ENCODE measurements around the gene RNF2. TPM values are rescaled to one million over a fixed set of nuclear protein-coding genes. Genes with fewer than 3 reads are reported as not detected.

The RNF2 gene
- total RNA-seq, 2 experiments from 2014 or later: 21.4 to 24.3 TPM

DNA sequence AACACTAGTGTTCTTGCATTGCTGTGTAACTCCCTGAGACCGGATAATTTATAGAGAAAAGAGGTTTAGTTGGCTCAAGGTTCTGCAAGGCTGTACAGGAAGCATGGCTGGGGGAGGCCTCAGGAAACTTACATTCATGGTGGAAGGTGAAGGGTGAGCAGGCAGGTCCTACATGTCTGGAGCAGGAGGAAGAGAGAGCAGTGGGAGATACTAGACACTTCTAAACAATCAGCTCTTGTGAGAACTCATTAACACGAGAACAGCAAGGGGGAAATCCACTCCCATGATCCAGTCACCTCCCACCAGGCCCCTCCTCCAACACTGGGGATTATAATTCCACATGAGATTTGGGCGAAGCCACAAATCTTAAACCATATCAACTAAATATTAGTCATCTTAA is 30.1 kb downstream of the RNF2 start:
- Mint-ChIP-seq H3K4me3 (no peak overlapping the region), H3K4me1 (ENCODE audit: low read depth) (peaks cover 51% of the 10 kb centered on the region), H3K27me3 (no peaks in the 10 kb centered on the region), H3K9me3 (peaks cover 5% of the 10 kb centered on the region), H3K27ac (no peak overlapping the region), H3K36me3 (ENCODE audit: low read depth) (peaks cover 21% of the 10 kb centered on the region)
- no peak for ATAC-seq
- TF ChIP-seq, protein P1, sequence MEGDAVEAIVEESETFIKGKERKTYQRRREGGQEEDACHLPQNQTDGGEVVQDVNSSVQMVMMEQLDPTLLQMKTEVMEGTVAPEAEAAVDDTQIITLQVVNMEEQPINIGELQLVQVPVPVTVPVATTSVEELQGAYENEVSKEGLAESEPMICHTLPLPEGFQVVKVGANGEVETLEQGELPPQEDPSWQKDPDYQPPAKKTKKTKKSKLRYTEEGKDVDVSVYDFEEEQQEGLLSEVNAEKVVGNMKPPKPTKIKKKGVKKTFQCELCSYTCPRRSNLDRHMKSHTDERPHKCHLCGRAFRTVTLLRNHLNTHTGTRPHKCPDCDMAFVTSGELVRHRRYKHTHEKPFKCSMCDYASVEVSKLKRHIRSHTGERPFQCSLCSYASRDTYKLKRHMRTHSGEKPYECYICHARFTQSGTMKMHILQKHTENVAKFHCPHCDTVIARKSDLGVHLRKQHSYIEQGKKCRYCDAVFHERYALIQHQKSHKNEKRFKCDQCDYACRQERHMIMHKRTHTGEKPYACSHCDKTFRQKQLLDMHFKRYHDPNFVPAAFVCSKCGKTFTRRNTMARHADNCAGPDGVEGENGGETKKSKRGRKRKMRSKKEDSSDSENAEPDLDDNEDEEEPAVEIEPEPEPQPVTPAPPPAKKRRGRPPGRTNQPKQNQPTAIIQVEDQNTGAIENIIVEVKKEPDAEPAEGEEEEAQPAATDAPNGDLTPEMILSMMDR (IDR thresholded peaks at IDR 0.05): no peak
- ChIA-PET POLR2A (no interaction called here), CTCF (interaction anchor here (0.7 to 0.9 kb wide), 3 partner anchors 8 to 95 kb away, joined by 3 to 4 read pairs (median 4); no protein-coding TSS in a partner anchor)
- no peak for DNase-seq
- intact Hi-C loops (cut with micrococcal nuclease): no loop called here

DNA sequence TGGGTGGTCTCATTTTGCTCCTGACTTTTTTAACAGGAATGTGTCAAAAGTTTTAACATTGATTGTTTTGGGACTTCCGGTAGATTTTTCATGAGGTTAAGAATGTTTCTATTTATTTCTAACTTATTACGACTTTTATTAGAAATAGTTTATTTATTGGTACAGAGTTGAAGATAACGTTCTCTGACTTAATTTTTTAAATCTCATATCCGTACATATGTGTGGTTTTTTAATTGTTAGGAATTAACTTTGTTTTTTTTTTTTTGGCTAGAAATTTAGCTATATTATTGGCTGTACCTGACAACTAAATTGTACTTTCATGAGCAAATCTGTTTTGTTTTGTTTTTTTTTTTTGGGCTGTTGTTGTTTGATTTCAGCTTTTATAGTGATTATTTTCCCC is 32.0 kb downstream of the RNF2 start:
- H3K4me1 Mint-ChIP-seq (ENCODE audit: low read depth): peaks cover 35% of the 10 kb centered on the region
- DNase-seq: no peak
- no peaks in the 10 kb centered on the region for H3K9me3 Mint-ChIP-seq
- intact Hi-C loops (cut with micrococcal nuclease): no loop called here
- POLR2A ChIA-PET: interaction anchor here (0.7 kb wide), 1 partner anchor 136 kb away, joined by 4 read pairs; no protein-coding TSS in a partner anchor
- peaks cover 11% of the 10 kb centered on the region for H3K36me3 Mint-ChIP-seq (ENCODE audit: low read depth)
- H3K27ac Mint-ChIP-seq: no peak overlapping the region
- CTCF ChIA-PET: interaction anchor here (0.6 kb wide), 1 partner anchor 311 kb away, joined by 3 read pairs; no protein-coding TSS in a partner anchor
- H3K27me3 Mint-ChIP-seq: no peaks in the 10 kb centered on the region
- TF ChIP-seq, protein P1 (IDR thresholded peaks at IDR 0.05): no peak
- no peak overlapping the region for H3K4me3 Mint-ChIP-seq
- no peak for ATAC-seq

DNA sequence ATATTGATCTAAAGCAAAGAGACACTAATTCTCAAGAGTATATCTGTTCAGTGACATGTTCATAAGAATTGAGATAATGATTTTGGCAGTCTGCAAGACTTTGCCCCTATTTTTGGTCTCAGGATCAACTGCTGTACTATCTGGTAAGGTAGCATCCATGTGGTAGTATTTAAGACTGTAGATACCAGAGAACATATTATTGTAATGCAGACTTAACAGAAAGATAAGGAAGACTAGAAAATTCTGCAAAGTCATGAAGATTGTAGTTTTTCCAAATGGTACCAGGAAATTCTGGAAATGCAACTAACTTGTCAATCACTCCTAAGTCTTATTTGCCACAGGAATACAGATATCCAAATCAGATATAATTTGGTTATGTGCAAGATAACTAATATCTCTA is 35.1 kb downstream of the RNF2 start:
- Mint-ChIP-seq H3K9me3 (no peaks in the 10 kb centered on the region), H3K36me3 (ENCODE audit: low read depth) (peaks cover 10% of the 10 kb centered on the region), H3K4me1 (ENCODE audit: low read depth) (peaks cover 26% of the 10 kb centered on the region), H3K27ac (no peak overlapping the region), H3K4me3 (no peak overlapping the region), H3K27me3 (no peaks in the 10 kb centered on the region)
- TF ChIP-seq, protein P1 (IDR thresholded peaks at IDR 0.05): no peak
- no peak for ATAC-seq
- ChIA-PET CTCF (no interaction called here), POLR2A (interaction anchor here (0.6 kb wide), 1 partner anchor 14 kb away, joined by 4 read pairs; no protein-coding TSS in a partner anchor)
- intact Hi-C loops (cut with micrococcal nuclease): no loop called here
- no peak for DNase-seq

DNA sequence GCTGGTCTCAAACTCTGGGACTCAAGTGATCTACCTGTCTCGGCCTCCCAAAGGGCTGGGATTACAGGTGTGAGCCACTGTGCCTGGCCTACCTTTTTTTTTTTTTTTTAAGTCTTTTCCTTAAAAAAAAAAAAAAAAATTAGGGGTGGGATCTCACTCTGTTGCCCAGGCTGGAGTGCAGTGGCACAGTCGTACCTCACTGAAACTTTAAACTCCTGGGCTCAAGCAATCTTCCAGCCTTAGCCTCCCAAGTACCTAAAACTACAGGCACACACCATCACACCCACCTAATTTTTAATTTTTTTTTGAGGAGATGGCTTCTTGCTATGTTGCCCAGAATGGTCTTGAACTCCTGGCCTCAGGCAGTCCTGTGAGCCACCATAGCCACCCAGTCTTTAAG is 38.5 kb downstream of the RNF2 start:
- Mint-ChIP-seq H3K4me3 (no peak overlapping the region), H3K9me3 (no peaks in the 10 kb centered on the region), H3K36me3 (ENCODE audit: low read depth) (peaks cover 26% of the 10 kb centered on the region), H3K27ac (no peak overlapping the region), H3K27me3 (no peaks in the 10 kb centered on the region), H3K4me1 (ENCODE audit: low read depth) (peaks cover 17% of the 10 kb centered on the region)
- no peak for DNase-seq
- ChIA-PET CTCF (interaction anchor here (1.0 to 1.2 kb wide), 2 partner anchors 9 to 279 kb away, joined by 3 to 4 read pairs; no protein-coding TSS in a partner anchor), POLR2A (interaction anchor here (0.9 kb wide), 1 partner anchor 17 kb away, joined by 3 read pairs; no protein-coding TSS in a partner anchor)
- intact Hi-C loops (cut with micrococcal nuclease): no loop called here
- ATAC-seq: no peak
- TF ChIP-seq, protein P1 (IDR thresholded peaks at IDR 0.05): no peak

DNA sequence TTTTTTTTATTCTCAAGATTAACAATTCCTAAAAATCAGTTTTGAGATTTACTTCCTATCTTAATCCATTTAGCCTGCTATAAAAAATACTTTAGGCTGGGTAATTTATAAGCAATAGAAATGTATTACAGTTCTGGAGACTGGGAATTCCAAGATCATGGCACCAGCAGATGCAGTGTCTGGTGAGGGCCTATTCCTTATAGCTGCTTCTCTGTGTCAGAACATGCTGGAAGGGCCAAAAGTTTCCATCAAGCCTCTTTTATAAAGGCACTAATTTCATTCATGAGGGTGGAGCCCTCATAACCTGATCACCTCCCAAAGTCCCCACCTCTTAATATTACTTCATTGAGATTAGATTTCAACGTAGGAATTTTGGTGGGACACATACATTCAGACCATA is 41.7 kb downstream of the RNF2 start:
- ATAC-seq: no peak
- intact Hi-C loops (cut with micrococcal nuclease): no loop called here
- POLR2A ChIA-PET: no interaction called here
- Mint-ChIP-seq H3K4me1 (ENCODE audit: low read depth) (peaks cover 12% of the 10 kb centered on the region), H3K36me3 (ENCODE audit: low read depth) (peaks cover 26% of the 10 kb centered on the region), H3K9me3 (no peaks in the 10 kb centered on the region), H3K27ac (no peak overlapping the region), H3K4me3 (no peak overlapping the region), H3K27me3 (no peaks in the 10 kb centered on the region)
- TF ChIP-seq, protein P1 (IDR thresholded peaks at IDR 0.05): no peak
- CTCF ChIA-PET: no interaction called here
- DNase-seq: no peak
